HG03354 (cell line): Measurements from ENCODE around the gene RUNX1.
"Not testable (repeated sequence)": the region's sequence is repeated elsewhere in the genome, so short reads cannot be mapped to it uniquely, and the experiment has no call there.

Experiments
- ATAC-seq: cut with Tn5 transposase; IDR thresholded peaks from one replicate; pipeline ENCODE4 v1.9.1; 2021; ENCODE audit warnings: mild to moderate bottlenecking; ENCODE audit not compliant: unreplicated experiment, poor library complexity, severe bottlenecking

Gene RUNX1

GRCh38 chr21:34980423-34981115 lies 68.5 kb downstream of the RUNX1 start:
- ATAC-seq = no peak

GRCh38 chr21:34979383-34979782 lies 69.7 kb downstream of the RUNX1 start:
- no peak for ATAC-seq

- no peak for ATAC-seq
Measured at GRCh38 chr21:34977333-34977732, 71.8 kb downstream of the RUNX1 start.

- peak; percentile 95 for ATAC-seq
Measured at GRCh38 chr21:34974162-34974981, 74.7 kb downstream of the RUNX1 start.

- no peak for ATAC-seq
Measured at GRCh38 chr21:34973685-34974084, 75.4 kb downstream of the RUNX1 start.

- ATAC-seq = no peak
Measured at GRCh38 chr21:34971656-34972055, 77.4 kb downstream of the RUNX1 start.

- ATAC-seq = no peak
Measured at GRCh38 chr21:34970566-34970965, 78.5 kb downstream of the RUNX1 start.

- ATAC-seq = no peak
Measured at GRCh38 chr21:34970167-34970500, 79.0 kb downstream of the RUNX1 start.

GRCh38 chr21:34969423-34970166 lies 79.5 kb downstream of the RUNX1 start:
- ATAC-seq = no peak

- ATAC-seq = no peak
Measured at GRCh38 chr21:34968414-34969333, 80.4 kb downstream of the RUNX1 start.

- no peak for ATAC-seq
Measured at GRCh38 chr21:34967509-34968289, 81.4 kb downstream of the RUNX1 start.

GRCh38 chr21:34966881-34967280 lies 82.2 kb downstream of the RUNX1 start:
- ATAC-seq = not testable (repeated sequence)

- no peak for ATAC-seq
Measured at GRCh38 chr21:34965200-34966174, 83.6 kb downstream of the RUNX1 start.

GRCh38 chr21:34962586-34963222 lies 86.4 kb downstream of the RUNX1 start:
- ATAC-seq = no peak

- no peak for ATAC-seq
Measured at GRCh38 chr21:34962136-34962535, 87.0 kb downstream of the RUNX1 start.

GRCh38 chr21:34960687-34961086 lies 88.4 kb downstream of the RUNX1 start:
- ATAC-seq = no peak

- no peak for ATAC-seq
Measured at GRCh38 chr21:34959607-34960006, 89.5 kb downstream of the RUNX1 start.
